ENCODE measurements around the gene ARID4B. TPM values are rescaled to one million over a fixed set of nuclear protein-coding genes. Genes with fewer than 3 reads are reported as not detected.

ARID4B gene
- total and polyA plus RNA-seq, 7 donors: 8.1 to 41.7 (median 30.1) TPM

- 89 to 92% methylated on average over 5 of the region's 5 CpGs for WGBS, 2 donors
- intact Hi-C loops (cut with DNase I): no loop called here
- H3K27ac ChIP-seq: no peak overlapping the region
These were observed 32.1 kb downstream of the ARID4B start for GRCh38 chr1:235295902-235296350.

GRCh38 chr1:235293322-235293942 is 34.5 kb downstream of the ARID4B start:
- Histone ChIP-seq H3K9me3 (no peaks in the 10 kb centered on the region), H3K36me3 (no peaks in the 10 kb centered on the region), H3K4me3 (no peak overlapping the region), H3K27me3 (no peaks in the 10 kb centered on the region), H3K4me1 (peaks cover 0 to 47% (median 27%) of the 10 kb centered on the region in 4 donors), H3K27ac (no peak overlapping the region)
- TF ChIP-seq POLR2AphosphoS5 (IDR thresholded peaks at IDR 0.05) (no peak), EP300 (IDR thresholded peaks at IDR 0.05) (no peak), POLR2A (IDR thresholded peaks at IDR 0.05) (no peak)
- TF ChIP-seq, protein P1, sequence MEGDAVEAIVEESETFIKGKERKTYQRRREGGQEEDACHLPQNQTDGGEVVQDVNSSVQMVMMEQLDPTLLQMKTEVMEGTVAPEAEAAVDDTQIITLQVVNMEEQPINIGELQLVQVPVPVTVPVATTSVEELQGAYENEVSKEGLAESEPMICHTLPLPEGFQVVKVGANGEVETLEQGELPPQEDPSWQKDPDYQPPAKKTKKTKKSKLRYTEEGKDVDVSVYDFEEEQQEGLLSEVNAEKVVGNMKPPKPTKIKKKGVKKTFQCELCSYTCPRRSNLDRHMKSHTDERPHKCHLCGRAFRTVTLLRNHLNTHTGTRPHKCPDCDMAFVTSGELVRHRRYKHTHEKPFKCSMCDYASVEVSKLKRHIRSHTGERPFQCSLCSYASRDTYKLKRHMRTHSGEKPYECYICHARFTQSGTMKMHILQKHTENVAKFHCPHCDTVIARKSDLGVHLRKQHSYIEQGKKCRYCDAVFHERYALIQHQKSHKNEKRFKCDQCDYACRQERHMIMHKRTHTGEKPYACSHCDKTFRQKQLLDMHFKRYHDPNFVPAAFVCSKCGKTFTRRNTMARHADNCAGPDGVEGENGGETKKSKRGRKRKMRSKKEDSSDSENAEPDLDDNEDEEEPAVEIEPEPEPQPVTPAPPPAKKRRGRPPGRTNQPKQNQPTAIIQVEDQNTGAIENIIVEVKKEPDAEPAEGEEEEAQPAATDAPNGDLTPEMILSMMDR (IDR thresholded peaks at IDR 0.05): no peak
- intact Hi-C loops (cut with DNase I): no loop called here
- no peak for DNase-seq

More at GRCh38 chr1:235295902-235296350, 32.1 kb downstream of the ARID4B start:
- Histone ChIP-seq H3K4me1 (peaks cover 0 to 51% (median 17%) of the 10 kb centered on the region in 4 donors), H3K27me3 (no peaks in the 10 kb centered on the region), H3K36me3 (no peaks in the 10 kb centered on the region), H3K4me3 (no peak overlapping the region), H3K9me3 (no peaks in the 10 kb centered on the region)
- no peak for DNase-seq
- no peak for TF ChIP-seq POLR2AphosphoS5 (IDR thresholded peaks at IDR 0.05)
- TF ChIP-seq EP300 (IDR thresholded peaks at IDR 0.05): no peak
- TF ChIP-seq, protein P1 (IDR thresholded peaks at IDR 0.05): no peak
- TF ChIP-seq POLR2A (IDR thresholded peaks at IDR 0.05): no peak

DNA sequence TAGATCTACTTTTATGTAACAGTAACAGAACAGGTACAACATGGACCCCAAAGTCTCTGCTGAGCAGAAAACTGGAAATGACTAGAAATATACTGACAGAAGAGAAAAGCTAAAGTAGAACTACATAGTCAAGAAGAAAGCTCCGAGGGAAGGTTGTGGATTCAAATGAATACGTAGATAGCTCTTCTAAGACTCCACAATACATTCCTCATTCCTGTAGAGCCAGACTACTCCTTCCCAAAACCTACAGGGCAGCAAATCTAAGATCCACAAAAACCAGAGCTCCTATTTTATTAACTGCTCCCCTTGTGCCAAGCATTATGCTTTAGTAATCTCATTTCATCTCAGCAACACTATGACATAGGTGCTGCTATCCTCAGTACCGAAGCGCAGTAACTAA is 35.2 kb downstream of the ARID4B start:
- H3K27ac ChIP-seq: no peak overlapping the region
- intact Hi-C loops (cut with DNase I): no loop called here
- no peaks in the 10 kb centered on the region for H3K36me3 ChIP-seq
- TF ChIP-seq EP300 (IDR thresholded peaks at IDR 0.05) (no peak), POLR2AphosphoS5 (IDR thresholded peaks at IDR 0.05) (no peak), POLR2A (IDR thresholded peaks at IDR 0.05) (no peak)
- TF ChIP-seq, protein P1 (IDR thresholded peaks at IDR 0.05): no peak
- WGBS, 2 donors: 93% methylated on average over 4 of the region's 4 CpGs
- no peaks in the 10 kb centered on the region for H3K27me3 ChIP-seq
- H3K9me3 ChIP-seq: no peaks in the 10 kb centered on the region
- DNase-seq: no peak
- no peak overlapping the region for H3K4me3 ChIP-seq
- peaks cover 0 to 49% (median 24%) of the 10 kb centered on the region in 4 donors for H3K4me1 ChIP-seq

- TF ChIP-seq POLR2A (IDR thresholded peaks at IDR 0.05): no peak
- H3K4me1 ChIP-seq: peaks cover 0 to 54% (median 29%) of the 10 kb centered on the region in 4 donors
These were observed 36.3 kb downstream of the ARID4B start for GRCh38 chr1:235291599-235292091.

DNA sequence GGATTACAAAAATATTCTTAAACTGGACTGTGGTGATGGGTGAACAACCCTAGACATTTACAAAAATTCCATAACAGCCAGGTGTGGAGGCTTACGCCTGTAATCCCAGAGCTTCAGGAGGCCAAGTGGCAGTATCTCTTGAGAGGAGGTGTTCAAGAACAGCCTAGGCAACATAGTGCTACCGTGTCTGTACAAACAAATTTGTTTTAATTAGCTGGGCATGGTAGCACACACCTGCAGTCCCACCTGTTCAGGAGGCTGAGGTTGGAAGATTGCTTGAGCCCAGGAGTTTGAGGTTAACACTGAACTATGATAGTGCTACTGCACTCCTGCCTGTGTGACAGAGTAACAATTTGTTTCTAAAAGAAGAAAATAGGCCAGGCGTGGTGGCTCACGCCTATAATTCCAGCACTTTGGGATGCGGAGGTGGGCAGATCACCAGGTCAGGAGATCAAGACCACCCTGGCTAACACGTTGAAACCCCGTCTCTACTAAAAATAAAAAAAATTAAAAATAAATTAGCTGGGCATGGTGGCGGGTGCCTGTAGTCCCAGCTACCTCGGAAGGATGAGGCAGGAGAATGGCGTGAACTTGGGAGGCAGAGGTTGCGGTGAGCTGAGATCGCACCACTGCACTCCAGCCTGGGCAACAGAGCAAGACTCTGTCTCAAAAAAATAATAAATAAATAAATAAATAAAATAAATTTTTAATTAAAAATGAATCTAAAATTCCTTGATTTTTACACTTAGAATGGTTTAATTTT is 37.1 kb downstream of the ARID4B start:
- no peak for TF ChIP-seq POLR2A (IDR thresholded peaks at IDR 0.05)
- TF ChIP-seq, protein P1 (IDR thresholded peaks at IDR 0.05): no peak
- Histone ChIP-seq H3K27me3 (no peaks in the 10 kb centered on the region), H3K4me3 (no peak overlapping the region), H3K36me3 (no peaks in the 10 kb centered on the region), H3K4me1 (peaks cover 0 to 58% (median 36%) of the 10 kb centered on the region in 4 donors), H3K9me3 (no peaks in the 10 kb centered on the region), H3K27ac (no peak overlapping the region)
- intact Hi-C loops (cut with DNase I): no loop called here
- no peak for DNase-seq
- WGBS, 2 donors: 82 to 86% methylated on average over 12 of the region's 12 CpGs

More at GRCh38 chr1:235291599-235292091, 36.3 kb downstream of the ARID4B start:
- Histone ChIP-seq H3K36me3 (no peaks in the 10 kb centered on the region), H3K4me3 (no peak overlapping the region), H3K27ac (no peak overlapping the region), H3K27me3 (no peaks in the 10 kb centered on the region), H3K9me3 (no peaks in the 10 kb centered on the region)
- WGBS, 2 donors: 42 to 65% methylated on average over 6 of the region's 6 CpGs
- intact Hi-C loops (cut with DNase I): no loop called here
- no peak for DNase-seq

Data from sigmoid colon (tissue), 7 donors.